HepG2 (cell line): Measurements from ENCODE around the gene NHERF2. TPM values are rescaled to one million over a fixed set of nuclear protein-coding genes. Genes with fewer than 3 reads are reported as not detected.

Experiments
- AGO2 ChIP-seq: fragments of 200-400 bp; formaldehyde crosslinking; optimal IDR thresholded peaks from 2 replicates; pipeline ENCODE3; 2017; ENCODE audit warnings: mild to moderate bottlenecking, low read depth, low read length, moderate library complexity
- GZF1 ChIP-seq: sonication (generic); formaldehyde crosslinking; IDR thresholded peaks from 2 replicates; pipeline ENCODE4 v1.5.1; 2020; ENCODE audit warnings: mild to moderate bottlenecking, missing genetic modification reagents
- HNRNPH1 ChIP-seq: fragments of 200-400 bp; formaldehyde crosslinking; optimal IDR thresholded peaks from 2 replicates; pipeline ENCODE3; 2017; ENCODE audit warnings: mild to moderate bottlenecking, low read depth, low read length
- MTA1 ChIP-seq: sonication (generic); formaldehyde crosslinking; IDR thresholded peaks from 2 replicates; pipeline ENCODE4 v1.4.0; 2020; ENCODE audit warnings: missing genetic modification reagents, mild to moderate bottlenecking, borderline replicate concordance
- PCBP2 ChIP-seq: fragments of 200-400 bp; formaldehyde crosslinking; optimal IDR thresholded peaks from 2 replicates; pipeline ENCODE3; 2018; ENCODE audit warnings: low read length, low read depth; ENCODE audit not compliant: poor library complexity, severe bottlenecking
- PRDM10 ChIP-seq: sonication (generic); formaldehyde crosslinking; IDR thresholded peaks from 2 replicates; pipeline ENCODE4 v1.4.0; 2020; ENCODE audit warnings: low read depth, missing genetic modification reagents
- REXO4 ChIP-seq: sonication (generic); formaldehyde crosslinking; IDR thresholded peaks from 2 replicates; pipeline ENCODE4 v1.8.0; 2022; ENCODE audit warnings: missing genetic modification reagents, mild to moderate bottlenecking, borderline replicate concordance
- SALL2 ChIP-seq: sonication (generic); formaldehyde crosslinking; IDR thresholded peaks from 2 replicates; pipeline ENCODE4 v1.8.1; 2023; ENCODE audit warnings: mild to moderate bottlenecking, missing genetic modification reagents, inconsistent platforms
- SNAI1 ChIP-seq: sonication (generic); formaldehyde crosslinking; IDR thresholded peaks from 2 replicates; pipeline ENCODE4 v1.5.0; 2020; ENCODE audit warnings: mild to moderate bottlenecking, missing genetic modification reagents, borderline replicate concordance
- ZBTB39 ChIP-seq: sonication (generic); formaldehyde crosslinking; IDR thresholded peaks from 2 replicates; pipeline ENCODE4 v1.5.0; 2020; ENCODE audit warnings: missing genetic modification reagents
- ZBTB43 ChIP-seq: sonication (generic); formaldehyde crosslinking; conservative IDR thresholded peaks from 2 replicates; pipeline ENCODE4 v1.4.0; 2020; ENCODE audit warnings: missing genetic modification reagents
- ZMYM3 ChIP-seq: sonication (generic); formaldehyde crosslinking; IDR thresholded peaks from 2 replicates; pipeline ENCODE4 v1.5.1; 2020; ENCODE audit warnings: mild to moderate bottlenecking, missing genetic modification reagents
- ZNF550 ChIP-seq: sonication (generic); formaldehyde crosslinking; IDR thresholded peaks from 2 replicates; pipeline ENCODE4 v1.4.0; 2020; ENCODE audit warnings: mild to moderate bottlenecking, missing genetic modification reagents, borderline replicate concordance
- ZNF552 ChIP-seq: sonication (generic); formaldehyde crosslinking; IDR thresholded peaks from 2 replicates; pipeline ENCODE4 v1.9.0; 2022; ENCODE audit warnings: missing genetic modification reagents, mild to moderate bottlenecking, borderline replicate concordance
- ZNF562 ChIP-seq: sonication (generic); formaldehyde crosslinking; IDR thresholded peaks from 2 replicates; pipeline ENCODE4 v1.8.0; 2022; ENCODE audit warnings: missing genetic modification reagents, borderline replicate concordance
- ZNF605 ChIP-seq: sonication (generic); formaldehyde crosslinking; IDR thresholded peaks from 2 replicates; pipeline ENCODE4 v1.8.0; 2022; ENCODE audit warnings: mild to moderate bottlenecking, missing genetic modification reagents
- ZNF678 ChIP-seq: sonication (generic); formaldehyde crosslinking; IDR thresholded peaks from 2 replicates; pipeline ENCODE4 v1.4.0; 2020; ENCODE audit warnings: mild to moderate bottlenecking, missing genetic modification reagents
- ZNF768 ChIP-seq: sonication (generic); formaldehyde crosslinking; IDR thresholded peaks from 2 replicates; pipeline ENCODE4 v1.4.0; 2020; ENCODE audit warnings: missing genetic modification reagents
- ZNF878 ChIP-seq: sonication (generic); formaldehyde crosslinking; IDR thresholded peaks from 2 replicates; pipeline ENCODE4 v1.8.1; 2023; ENCODE audit warnings: mild to moderate bottlenecking, missing genetic modification reagents, moderate library complexity
- polyA plus RNA-seq, 8 experiments: library from polyadenylated mRNA; depleted of rRNA in 3 of 8; stranded (reverse) in 7 of 8; unstranded in 1 of 8; fragments of >200 nt; fragmentation: Illumina TruSeq in 4 of 8; extraction: Trizol in 4 of 8; gene quantifications; 2 replicates each; pipeline versions ENCODE4 v1.2.1 to v1.2.3, GENCODE V29; 2011 to 2016; ENCODE audit warnings: low read depth in 4 of 8, missing spikeins in 1 of 8, mixed read lengths in 1 of 8; ENCODE audit not compliant: insufficient read depth in 1 of 8
- total RNA-seq, 5 experiments: library from RNA; depleted of rRNA; stranded (reverse); fragments of >200 nt; fragmentation: Illumina TruSeq; extraction: Trizol; gene quantifications; 2 replicates each; pipeline ENCODE4 v1.2.3, GENCODE V29; 2016; ENCODE audit warnings: low read depth in 1 of 5

NHERF2 gene
- total and polyA plus RNA-seq, 2 of the 13 experiments (the other 11 are each of a cell fraction or from before 2014, with no cell fraction given), result 23.7 to 39.3 TPM

- no peak for TF ChIP-seq ZBTB43 (CRISPR knock-in tag)
- TF ChIP-seq AGO2, result no peak
- no peak for TF ChIP-seq MTA1 (CRISPR knock-in tag)
- 0 out of 2 replicates have a peak, but pooled peaks have one; percentile 25 for TF ChIP-seq ZNF678
- TF ChIP-seq SALL2 (CRISPR knock-in tag), result no peak
- no peak for TF ChIP-seq ZNF562
- TF ChIP-seq ZBTB39, result 0 out of 2 replicates have a peak, but pooled peaks have one; percentile 4
- TF ChIP-seq ZNF878, result no peak
- TF ChIP-seq REXO4 (CRISPR knock-in tag), result no peak
- no peak for TF ChIP-seq GZF1 (CRISPR knock-in tag)
- peak; percentile 81; the same call in 1 of the 2 replicates for TF ChIP-seq ZNF768 (CRISPR knock-in tag)
- TF ChIP-seq ZNF550 (CRISPR knock-in tag), result no peak
- no peak for TF ChIP-seq SNAI1 (CRISPR knock-in tag)
- TF ChIP-seq HNRNPH1, result no peak
- TF ChIP-seq ZNF552 (CRISPR knock-in tag), result no peak
- peak; percentile 78 for TF ChIP-seq ZNF605
- TF ChIP-seq PRDM10 (CRISPR knock-in tag), result 0 out of 2 replicates have a peak, but pooled peaks have one; percentile 19
- TF ChIP-seq PCBP2, result no peak
- peak; percentile 51; the same call in 1 of the 2 replicates for TF ChIP-seq ZMYM3 (CRISPR knock-in tag)
These were observed 43.6 kb upstream of the NHERF2 start (continued) for GRCh38 chr16:1982991-1983543.
